Central memory CD8-positive, alpha-beta T cell (primary cell): ENCODE measurements around the gene KAT2B.
"Not testable (repeated sequence)": the region's sequence is repeated elsewhere in the genome, so short reads cannot be mapped to it uniquely, and the experiment has no call there.

Experiments
- ATAC-seq: fragments of 150-1000 bp; cut with Tn5 transposase; replicated peaks from 2 replicates; pipeline ENCODE4 v1.10.0; 2022; ENCODE audit warnings: mild to moderate bottlenecking, moderate FRiP score, moderate number of reproducible peaks; ENCODE audit not compliant: poor library complexity, severe bottlenecking; ENCODE audit errors: extremely low read depth
- DNase-seq, 2 donors: peaks; one replicate each; pipeline ENCODE4 v3.0.0; 2021; ENCODE audit warnings: low spot score in 2 of 2
- H3K27ac Mint-ChIP-seq: one replicate; pipeline ENCODE4 v1.8.0; 2022; ENCODE audit warnings: low read depth, mild to moderate bottlenecking, moderate library complexity, mixed read lengths
- H3K27me3 Mint-ChIP-seq: one replicate; pipeline ENCODE4 v1.8.0; 2022; ENCODE audit warnings: mixed read lengths
- H3K36me3 Mint-ChIP-seq: one replicate; pipeline ENCODE4 v1.8.0; 2022; ENCODE audit warnings: mild to moderate bottlenecking, moderate library complexity, mixed read lengths; ENCODE audit not compliant: insufficient read depth
- H3K4me1 Mint-ChIP-seq: one replicate; pipeline ENCODE4 v1.8.0; 2022; ENCODE audit warnings: mixed read lengths
- H3K4me3 Mint-ChIP-seq: one replicate; pipeline ENCODE4 v1.8.0; 2022; ENCODE audit warnings: mild to moderate bottlenecking, moderate library complexity, mixed read lengths
- H3K9me3 Mint-ChIP-seq: one replicate; pipeline ENCODE4 v1.8.0; 2022; ENCODE audit warnings: mixed read lengths

KAT2B gene

GRCh38 chr3:20039765-20040547 lies at the start of gene KAT2B:
KAT2B (plus strand) TSS chr3:20040446; CDS start chr3:20040478, 32 bp downstream.
- peaks cover 18% of the 10 kb centered on the region for H3K36me3 Mint-ChIP-seq
- H3K4me3 Mint-ChIP-seq = peak within 1 kb of the TSS; percentile 98
- peak; percentile 64 to 74 for DNase-seq
- H3K27ac Mint-ChIP-seq = peak within 1 kb of the TSS; percentile 97
- peak; percentile 64 for ATAC-seq
- no peaks in the 10 kb centered on the region for H3K27me3 Mint-ChIP-seq
- H3K4me1 Mint-ChIP-seq = peaks cover 42% of the 10 kb centered on the region
- no peaks in the 10 kb centered on the region for H3K9me3 Mint-ChIP-seq

GRCh38 chr3:19994796-19995195 lies 45.5 kb upstream of the KAT2B start:
- no peak for ATAC-seq
- Mint-ChIP-seq H3K4me3 (no peak overlapping the region), H3K27ac (no peak overlapping the region), H3K27me3 (no peaks in the 10 kb centered on the region), H3K9me3 (no peaks in the 10 kb centered on the region), H3K36me3 (no peaks in the 10 kb centered on the region), H3K4me1 (peaks cover 5% of the 10 kb centered on the region)
- DNase-seq = no peak

- Mint-ChIP-seq H3K9me3 (no peaks in the 10 kb centered on the region), H3K4me3 (no peak overlapping the region), H3K27ac (no peak overlapping the region), H3K4me1 (no peaks in the 10 kb centered on the region), H3K36me3 (no peaks in the 10 kb centered on the region), H3K27me3 (no peaks in the 10 kb centered on the region)
- DNase-seq = no peak
- ATAC-seq = no peak
Observed at GRCh38 chr3:19997502-19997901, 42.7 kb upstream of the KAT2B start.

GRCh38 chr3:20001932-20002331 lies 38.3 kb upstream of the KAT2B start:
- no peak overlapping the region for H3K27ac Mint-ChIP-seq
- no peak for DNase-seq
- H3K4me1 Mint-ChIP-seq = no peaks in the 10 kb centered on the region
- no peaks in the 10 kb centered on the region for H3K9me3 Mint-ChIP-seq
- H3K27me3 Mint-ChIP-seq = no peaks in the 10 kb centered on the region
- no peak overlapping the region for H3K4me3 Mint-ChIP-seq
- no peaks in the 10 kb centered on the region for H3K36me3 Mint-ChIP-seq
- no peak for ATAC-seq

GRCh38 chr3:20007960-20008359 lies 32.3 kb upstream of the KAT2B start:
- DNase-seq (no peak), ATAC-seq (no peak)
- no peaks in the 10 kb centered on the region for H3K4me1 Mint-ChIP-seq
- no peak overlapping the region for H3K4me3 Mint-ChIP-seq
- H3K27ac Mint-ChIP-seq = no peak overlapping the region
- H3K36me3 Mint-ChIP-seq = no peaks in the 10 kb centered on the region
- no peaks in the 10 kb centered on the region for H3K9me3 Mint-ChIP-seq
- H3K27me3 Mint-ChIP-seq = no peaks in the 10 kb centered on the region

- no peak for DNase-seq
- no peaks in the 10 kb centered on the region for H3K27me3 Mint-ChIP-seq
- no peak overlapping the region for H3K4me3 Mint-ChIP-seq
- no peak for ATAC-seq
- H3K4me1 Mint-ChIP-seq = no peaks in the 10 kb centered on the region
- H3K27ac Mint-ChIP-seq = no peak overlapping the region
- H3K9me3 Mint-ChIP-seq = no peaks in the 10 kb centered on the region
- no peaks in the 10 kb centered on the region for H3K36me3 Mint-ChIP-seq
Observed at GRCh38 chr3:20008646-20009045, 31.6 kb upstream of the KAT2B start.

- Mint-ChIP-seq H3K27ac (no peak within 1 kb of the TSS), H3K4me3 (no peak within 1 kb of the TSS), H3K9me3 (no peaks in the 10 kb centered on the region), H3K27me3 (no peaks in the 10 kb centered on the region), H3K4me1 (no peaks in the 10 kb centered on the region), H3K36me3 (no peaks in the 10 kb centered on the region)
- DNase-seq = no peak
- ATAC-seq = no peak
Observed at GRCh38 chr3:20012164-20012563, 28.1 kb upstream of the KAT2B start, which contains the start of gene PP2D1. PP2D1 (minus strand) TSS chr3:20012264; CDS start chr3:20012072, 192 bp downstream.

GRCh38 chr3:20013396-20013795 lies 26.9 kb upstream of the KAT2B start:
- Mint-ChIP-seq H3K27ac (no peak overlapping the region), H3K4me1 (no peaks in the 10 kb centered on the region), H3K36me3 (no peaks in the 10 kb centered on the region), H3K4me3 (no peak overlapping the region), H3K27me3 (no peaks in the 10 kb centered on the region), H3K9me3 (no peaks in the 10 kb centered on the region)
- DNase-seq (no peak), ATAC-seq (no peak)

GRCh38 chr3:20015525-20015924 lies 24.7 kb upstream of the KAT2B start:
- Mint-ChIP-seq H3K27ac (no peak overlapping the region), H3K9me3 (no peaks in the 10 kb centered on the region), H3K4me1 (no peaks in the 10 kb centered on the region), H3K36me3 (no peaks in the 10 kb centered on the region), H3K27me3 (no peaks in the 10 kb centered on the region), H3K4me3 (no peak overlapping the region)
- DNase-seq (no peak), ATAC-seq (no peak)

GRCh38 chr3:20016076-20016475 lies 24.2 kb upstream of the KAT2B start:
- H3K36me3 Mint-ChIP-seq, H3K27ac Mint-ChIP-seq, H3K9me3 Mint-ChIP-seq, DNase-seq, H3K4me3 Mint-ChIP-seq, H3K27me3 Mint-ChIP-seq, H3K4me1 Mint-ChIP-seq, ATAC-seq: not testable (repeated sequence)

- ATAC-seq = no peak
Observed at GRCh38 chr3:20022954-20023622, 17.2 kb upstream of the KAT2B start.

GRCh38 chr3:20023623-20024405 lies 16.4 kb upstream of the KAT2B start:
- peaks cover 8% of the 10 kb centered on the region for H3K4me1 Mint-ChIP-seq
- no peaks in the 10 kb centered on the region for H3K9me3 Mint-ChIP-seq
- H3K36me3 Mint-ChIP-seq = no peaks in the 10 kb centered on the region
- no peak overlapping the region for H3K4me3 Mint-ChIP-seq
- DNase-seq = no peak
- no peak overlapping the region for H3K27ac Mint-ChIP-seq
- ATAC-seq = no peak
- H3K27me3 Mint-ChIP-seq = no peaks in the 10 kb centered on the region

More at GRCh38 chr3:20022954-20023622, 17.2 kb upstream of the KAT2B start:
- H3K4me1 Mint-ChIP-seq = peaks cover 8% of the 10 kb centered on the region
- no peak for DNase-seq
- no peaks in the 10 kb centered on the region for H3K36me3 Mint-ChIP-seq
- H3K9me3 Mint-ChIP-seq = no peaks in the 10 kb centered on the region
- H3K4me3 Mint-ChIP-seq = no peak overlapping the region
- H3K27ac Mint-ChIP-seq = no peak overlapping the region
- no peaks in the 10 kb centered on the region for H3K27me3 Mint-ChIP-seq
